Prostate gland (tissue), 2 donors: Measurements from ENCODE around the gene HCFC1. TPM values are rescaled to one million over a fixed set of nuclear protein-coding genes. Genes with fewer than 3 reads are reported as not detected.

Experiments
- DNase-seq: peaks from one replicate; pipeline ENCODE4 v3.0.0-alpha.2; 2019; ENCODE audit warnings: low spot score
- H3K27ac ChIP-seq, 2 donors: fragments of 200-600 bp; sonication (generic); 2 replicates each; pipeline ENCODE4 v1.5.1; 2017 to 2019
- H3K27me3 ChIP-seq: fragments of 200-600 bp; sonication (generic); replicated peaks from 2 replicates; pipeline ENCODE4 v1.5.1; 2019; ENCODE audit not compliant: insufficient read depth
- H3K36me3 ChIP-seq, 2 donors: fragments of 200-600 bp; sonication (generic); 1 replicate in 1 of 2; 2 replicates in 1 of 2; pipeline versions ENCODE4 v1.5.1 to v1.8.1; 2017 to 2019
- H3K4me1 ChIP-seq: fragments of 200-600 bp; sonication (generic); replicated peaks from 2 replicates; pipeline ENCODE4 v1.5.1; 2019
- H3K4me3 ChIP-seq, 2 donors: fragments of 200-600 bp; sonication (generic); 2 replicates each; pipeline ENCODE4 v1.5.1; 2017 to 2019
- H3K9me3 ChIP-seq: fragments of 200-600 bp; sonication (generic); 2 replicates; pipeline ENCODE4 v1.5.1; 2017
- CTCF ChIP-seq, 4 experiments: fragments of 200-600 bp in 2 of 4; fragments of 450-650 bp in 2 of 4; sonication (generic) in 2 of 4; IDR thresholded peaks; 1 replicate in 3 of 4; 2 replicates in 1 of 4; pipeline ENCODE4 v1.5.1; 2016 to 2019; ENCODE audit warnings: antibody characterized with exemption in 4 of 4, mild to moderate bottlenecking in 2 of 4, moderate library complexity in 2 of 4
- POLR2A ChIP-seq: fragments of 450-650 bp; IDR thresholded peaks from one replicate; pipeline ENCODE4 v1.6.1; 2016; ENCODE audit warnings: antibody characterized with exemption, mild to moderate bottlenecking
- POLR2AphosphoS5 ChIP-seq: sonication (generic); formaldehyde crosslinking; IDR thresholded peaks from one replicate; pipeline ENCODE4 v1.6.1; 2017; ENCODE audit warnings: antibody characterized with exemption
- WGBS: methylation state at CpG from one replicate; pipeline ENCODE4 v1.1.5; 2018; 5-methylcytosine and 5-hydroxymethylcytosine counted together
- intact Hi-C: fragments of 100-400 bp; cut with DNase I; formaldehyde crosslinking; loops from one replicate; pipeline ENCODE4 v1.14.2; 2022
- total RNA-seq, 2 donors: library from RNA; depleted of rRNA; stranded (reverse); fragments of >200 nt; gene quantifications; one replicate each; pipeline ENCODE4 v1.1.0, GENCODE V29; 2016

Gene HCFC1
- total RNA-seq, 2 donors from 2014 or later: 67.7 to 115 TPM

GRCh38 chrX:153970357-153971123 is 1.1 kb downstream of the HCFC1 start:
- Histone ChIP-seq H3K4me3 (peak overlapping the region; percentile 55 to 60), H3K36me3 (no peaks in the 10 kb centered on the region), H3K27ac (peak overlapping the region; percentile 98), H3K4me1 (no peaks in the 10 kb centered on the region), H3K9me3 (no peaks in the 10 kb centered on the region), H3K27me3 (no peaks in the 10 kb centered on the region)
- whole genome bisulfite sequencing: 0% methylated on average over 20 of the region's 49 CpGs
- TF ChIP-seq CTCF (IDR thresholded peaks at IDR 0.05) (no peak), POLR2A (no peak), POLR2AphosphoS5 (no peak)
- intact Hi-C loops: no loop called here
- no peak for DNase-seq

DNA sequence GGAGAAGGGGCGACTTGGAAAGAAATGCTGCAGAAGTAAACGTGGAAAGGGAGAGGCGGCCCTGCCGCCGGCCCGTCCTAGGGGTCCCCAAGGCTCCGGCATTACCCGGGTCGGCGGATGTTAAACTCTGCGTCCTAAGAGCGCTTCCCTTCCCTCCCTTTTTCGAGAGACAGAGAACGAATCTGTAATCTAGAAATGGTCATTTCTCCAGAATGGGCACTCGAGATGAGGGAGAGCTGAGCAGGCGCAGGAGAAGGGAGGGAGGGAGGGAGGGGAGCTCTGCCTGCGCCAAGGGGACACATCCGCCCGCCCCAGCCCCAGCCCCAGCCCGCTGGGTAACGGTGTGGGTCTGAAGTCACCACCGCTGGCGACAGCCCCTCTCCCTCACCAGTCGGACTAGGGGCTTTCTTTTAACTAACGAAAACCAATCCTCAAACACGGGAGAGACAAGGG is 1.7 kb downstream of the HCFC1 start:
- no peaks in the 10 kb centered on the region for H3K4me1 ChIP-seq
- intact Hi-C loops: no loop called here
- DNase-seq: no peak

GRCh38 chrX:153969125-153969903 is 2.3 kb downstream of the HCFC1 start:
- WGBS: 0% methylated on average over 2 of the region's 25 CpGs
- H3K27ac ChIP-seq: peak overlapping the region; percentile 98
- peak overlapping the region; percentile 55 to 60 for H3K4me3 ChIP-seq
- no peaks in the 10 kb centered on the region for H3K4me1 ChIP-seq
- no peaks in the 10 kb centered on the region for H3K36me3 ChIP-seq
- TF ChIP-seq CTCF (IDR thresholded peaks at IDR 0.05) (no peak), POLR2A (no peak), POLR2AphosphoS5 (no peak)
- intact Hi-C loops: no loop called here
- no peak for DNase-seq
- no peaks in the 10 kb centered on the region for H3K27me3 ChIP-seq
- H3K9me3 ChIP-seq: no peaks in the 10 kb centered on the region

More for the DNA sequence above, 1.7 kb downstream of the HCFC1 start:
- TF ChIP-seq CTCF (IDR thresholded peaks at IDR 0.05): no peak
- TF ChIP-seq POLR2A: no peak
- TF ChIP-seq POLR2AphosphoS5: no peak
- 2% methylated on average over 18 of the region's 26 CpGs for WGBS
- Histone ChIP-seq H3K9me3 (no peaks in the 10 kb centered on the region), H3K36me3 (no peaks in the 10 kb centered on the region), H3K27ac (peak overlapping the region; percentile 98), H3K4me3 (peak overlapping the region; percentile 55 to 60), H3K27me3 (no peaks in the 10 kb centered on the region)

- Histone ChIP-seq H3K27ac (peak overlapping the region; percentile 98), H3K27me3 (no peaks in the 10 kb centered on the region), H3K36me3 (no peaks in the 10 kb centered on the region), H3K4me3 (peak overlapping the region; percentile 55 to 60), H3K4me1 (no peaks in the 10 kb centered on the region), H3K9me3 (no peaks in the 10 kb centered on the region)
- TF ChIP-seq POLR2AphosphoS5: no peak
- no peak for TF ChIP-seq POLR2A
- TF ChIP-seq CTCF (IDR thresholded peaks at IDR 0.05): no peak
- 0% methylated on average over 1 of the region's 12 CpGs for WGBS
- intact Hi-C loops: no loop called here
- DNase-seq: no peak
Measured at GRCh38 chrX:153968754-153969124, 2.9 kb downstream of the HCFC1 start.
